Thyroid gland (tissue), 4 donors: ENCODE results near the gene ABLIM1. TPM values are rescaled to one million over a fixed set of nuclear protein-coding genes. Genes with fewer than 3 reads are reported as not detected.

Experiments used
- DNase-seq, 2 donors: peaks; one replicate each; pipeline ENCODE4 v3.0.0-alpha.2; 2019
- H3K27ac ChIP-seq, 3 donors: fragments of 200-600 bp; sonication (generic); 1 replicate in 2 of 3; 2 replicates in 1 of 3; pipeline ENCODE4 v1.5.1; 2016 to 2019; ENCODE audit warnings: mild to moderate bottlenecking in 1 of 3, moderate library complexity in 1 of 3
- H3K27me3 ChIP-seq: fragments of 200-600 bp; sonication (generic); one replicate; pipeline ENCODE4 v1.5.1; 2019
- H3K36me3 ChIP-seq, 2 donors: fragments of 200-600 bp; sonication (generic); one replicate each; pipeline ENCODE4 v1.5.1; 2016 to 2019
- H3K4me1 ChIP-seq, 2 donors: fragments of 200-600 bp; sonication (generic); one replicate each; pipeline ENCODE4 v1.5.1; 2017 to 2019
- H3K4me3 ChIP-seq, 3 donors: fragments of 200-600 bp; sonication (generic); replicated peaks in 1 of 3; 1 replicate in 2 of 3; 2 replicates in 1 of 3; pipeline ENCODE4 v1.5.1; 2016; ENCODE audit warnings: mild to moderate bottlenecking in 1 of 3
- H3K9me3 ChIP-seq: fragments of 200-600 bp; sonication (generic); one replicate; pipeline ENCODE4 v1.5.1; 2017
- POLR2A ChIP-seq, 2 donors: fragments of 450-650 bp; IDR thresholded peaks; one replicate each; pipeline ENCODE4 v1.6.1; 2017; ENCODE audit warnings: antibody characterized with exemption in 2 of 2, mild to moderate bottlenecking in 2 of 2, moderate library complexity in 1 of 2
- WGBS, 2 donors: methylation state at CpG; one replicate each; pipeline ENCODE4 v1.1.5; 2017; 5-methylcytosine and 5-hydroxymethylcytosine counted together
- intact Hi-C: fragments of 100-400 bp; cut with DNase I; formaldehyde crosslinking; loops from one replicate; pipeline ENCODE4 v1.15.1; 2023
- total RNA-seq, 4 donors: library from RNA; depleted of rRNA; stranded (reverse); fragments of >200 nt; gene quantifications; one replicate each; pipeline ENCODE4 v1.2.3, GENCODE V29; 2016
- TF ChIP-seq, protein P1 (sequence below), 6 experiments: fragments of 200-600 bp in 3 of 6; fragments of 450-650 bp in 3 of 6; sonication (generic) in 3 of 6; IDR thresholded peaks; one replicate each; pipeline ENCODE4 v1.5.1; 2016 to 2019; ENCODE audit warnings: antibody characterized with exemption in 6 of 6, mild to moderate bottlenecking in 2 of 6, inconsistent platforms in 1 of 6, moderate library complexity in 1 of 6

Gene ABLIM1
- total RNA-seq, 4 donors from 2014 or later: 225 to 404 (median 382) TPM

- no peaks in the 10 kb centered on the region for H3K27me3 ChIP-seq
- no peak overlapping the region for H3K4me3 ChIP-seq
- no peaks in the 10 kb centered on the region for H3K36me3 ChIP-seq
- H3K27ac ChIP-seq: no peak overlapping the region
- TF ChIP-seq, protein P1, sequence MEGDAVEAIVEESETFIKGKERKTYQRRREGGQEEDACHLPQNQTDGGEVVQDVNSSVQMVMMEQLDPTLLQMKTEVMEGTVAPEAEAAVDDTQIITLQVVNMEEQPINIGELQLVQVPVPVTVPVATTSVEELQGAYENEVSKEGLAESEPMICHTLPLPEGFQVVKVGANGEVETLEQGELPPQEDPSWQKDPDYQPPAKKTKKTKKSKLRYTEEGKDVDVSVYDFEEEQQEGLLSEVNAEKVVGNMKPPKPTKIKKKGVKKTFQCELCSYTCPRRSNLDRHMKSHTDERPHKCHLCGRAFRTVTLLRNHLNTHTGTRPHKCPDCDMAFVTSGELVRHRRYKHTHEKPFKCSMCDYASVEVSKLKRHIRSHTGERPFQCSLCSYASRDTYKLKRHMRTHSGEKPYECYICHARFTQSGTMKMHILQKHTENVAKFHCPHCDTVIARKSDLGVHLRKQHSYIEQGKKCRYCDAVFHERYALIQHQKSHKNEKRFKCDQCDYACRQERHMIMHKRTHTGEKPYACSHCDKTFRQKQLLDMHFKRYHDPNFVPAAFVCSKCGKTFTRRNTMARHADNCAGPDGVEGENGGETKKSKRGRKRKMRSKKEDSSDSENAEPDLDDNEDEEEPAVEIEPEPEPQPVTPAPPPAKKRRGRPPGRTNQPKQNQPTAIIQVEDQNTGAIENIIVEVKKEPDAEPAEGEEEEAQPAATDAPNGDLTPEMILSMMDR (IDR thresholded peaks at IDR 0.05): no peak
- no peak for TF ChIP-seq POLR2A (IDR thresholded peaks at IDR 0.05)
- 82 to 84% methylated on average over 1 of the region's 1 CpG for WGBS, 2 donors
- H3K9me3 ChIP-seq: no peaks in the 10 kb centered on the region
- H3K4me1 ChIP-seq: peaks cover 18 to 25% of the 10 kb centered on the region in 2 donors
- intact Hi-C loops: no loop called here
- no peak for DNase-seq
Measured at GRCh38 chr10:114581071-114581470, 77.0 kb downstream of the ABLIM1 start.

- intact Hi-C loops: no loop called here
- H3K4me1 ChIP-seq: peaks cover 34 to 36% of the 10 kb centered on the region in 2 donors
- H3K9me3 ChIP-seq: no peaks in the 10 kb centered on the region
- H3K27ac ChIP-seq: peak overlapping the region; percentile 62 to 74 (median 65)
- DNase-seq: peak; percentile 40 to 45
- H3K27me3 ChIP-seq: no peaks in the 10 kb centered on the region
- H3K4me3 ChIP-seq: no peak overlapping the region
- H3K36me3 ChIP-seq: no peaks in the 10 kb centered on the region
- TF ChIP-seq POLR2A (IDR thresholded peaks at IDR 0.05): no peak
- TF ChIP-seq, protein P1 (IDR thresholded peaks at IDR 0.05): no peak
- WGBS, 2 donors: 41 to 58% methylated on average over 1 of the region's 1 CpG
Measured at GRCh38 chr10:114577133-114577532, 80.9 kb downstream of the ABLIM1 start.

- peak overlapping the region; percentile 62 to 74 (median 65) for H3K27ac ChIP-seq
- no peaks in the 10 kb centered on the region for H3K27me3 ChIP-seq
- H3K4me3 ChIP-seq: no peak overlapping the region
- TF ChIP-seq, protein P1 (IDR thresholded peaks at IDR 0.05): no peak
- TF ChIP-seq POLR2A (IDR thresholded peaks at IDR 0.05): no peak
- DNase-seq: no peak
- H3K36me3 ChIP-seq: no peaks in the 10 kb centered on the region
- intact Hi-C loops: no loop called here
- peaks cover 38 to 40% of the 10 kb centered on the region in 2 donors for H3K4me1 ChIP-seq
- H3K9me3 ChIP-seq: no peaks in the 10 kb centered on the region
- WGBS, 2 donors: 74 to 86% methylated on average over 3 of the region's 3 CpGs
Measured at GRCh38 chr10:114576716-114577115, 81.4 kb downstream of the ABLIM1 start.

- H3K36me3 ChIP-seq: no peaks in the 10 kb centered on the region
- DNase-seq: no peak
- intact Hi-C loops: no loop called here
- no peaks in the 10 kb centered on the region for H3K27me3 ChIP-seq
- H3K9me3 ChIP-seq: no peaks in the 10 kb centered on the region
- 86 to 93% methylated on average over 2 of the region's 2 CpGs for whole genome bisulfite sequencing, 2 donors
- H3K27ac ChIP-seq: no peak overlapping the region
- H3K4me1 ChIP-seq: peaks cover 44 to 46% of the 10 kb centered on the region in 2 donors
- no peak for TF ChIP-seq POLR2A (IDR thresholded peaks at IDR 0.05)
- TF ChIP-seq, protein P1 (IDR thresholded peaks at IDR 0.05): no peak
- H3K4me3 ChIP-seq: no peak overlapping the region
Measured at GRCh38 chr10:114576132-114576487, 82.0 kb downstream of the ABLIM1 start.

GRCh38 chr10:114575417-114576131, 82.5 kb downstream of the ABLIM1 start:
- H3K9me3 ChIP-seq: no peaks in the 10 kb centered on the region
- intact Hi-C loops: no loop called here
- H3K27me3 ChIP-seq: no peaks in the 10 kb centered on the region
- peak; percentile 9 to 20 for DNase-seq
- no peak overlapping the region for H3K27ac ChIP-seq
- TF ChIP-seq POLR2A (IDR thresholded peaks at IDR 0.05): no peak
- TF ChIP-seq, protein P1 (IDR thresholded peaks at IDR 0.05): no peak
- no peak overlapping the region for H3K4me3 ChIP-seq
- H3K4me1 ChIP-seq: peaks cover 48 to 51% of the 10 kb centered on the region in 2 donors
- 85 to 87% methylated on average over 9 of the region's 9 CpGs for WGBS, 2 donors
- no peaks in the 10 kb centered on the region for H3K36me3 ChIP-seq
